NB4 (cell line): ENCODE results near the gene F2RL1.
A peak's percentile ranks its signal among the peaks of the same experiment; 100 is the strongest.

Source experiments
- DNase-seq: peaks from one replicate; pipeline ENCODE4 v3.0.0; 2010; ENCODE audit warnings: low read depth
- H3K4me3 ChIP-seq: one replicate; pipeline ENCODE4 v1.5.1; 2011; ENCODE audit warnings: mild to moderate bottlenecking, low read depth, low read length, moderate library complexity
- MYC ChIP-seq: IDR thresholded peaks from 2 replicates; pipeline ENCODE4 v1.6.1; 2011; ENCODE audit warnings: low read depth, low read length
- POLR2A ChIP-seq: IDR thresholded peaks from 2 replicates; pipeline ENCODE4 v1.6.1; 2011; ENCODE audit warnings: mild to moderate bottlenecking; ENCODE audit not compliant: insufficient read length; ENCODE audit errors: extremely low read depth
- TF ChIP-seq, protein P1 (sequence below): IDR thresholded peaks from 2 replicates; pipeline ENCODE4 v1.6.1; 2011; ENCODE audit warnings: low read depth, low read length
- TF ChIP-seq, protein P2 (sequence below): IDR thresholded peaks from one replicate; pipeline ENCODE4 v1.5.1; 2012; ENCODE audit warnings: low read depth, low read length

F2RL1 gene

DNA sequence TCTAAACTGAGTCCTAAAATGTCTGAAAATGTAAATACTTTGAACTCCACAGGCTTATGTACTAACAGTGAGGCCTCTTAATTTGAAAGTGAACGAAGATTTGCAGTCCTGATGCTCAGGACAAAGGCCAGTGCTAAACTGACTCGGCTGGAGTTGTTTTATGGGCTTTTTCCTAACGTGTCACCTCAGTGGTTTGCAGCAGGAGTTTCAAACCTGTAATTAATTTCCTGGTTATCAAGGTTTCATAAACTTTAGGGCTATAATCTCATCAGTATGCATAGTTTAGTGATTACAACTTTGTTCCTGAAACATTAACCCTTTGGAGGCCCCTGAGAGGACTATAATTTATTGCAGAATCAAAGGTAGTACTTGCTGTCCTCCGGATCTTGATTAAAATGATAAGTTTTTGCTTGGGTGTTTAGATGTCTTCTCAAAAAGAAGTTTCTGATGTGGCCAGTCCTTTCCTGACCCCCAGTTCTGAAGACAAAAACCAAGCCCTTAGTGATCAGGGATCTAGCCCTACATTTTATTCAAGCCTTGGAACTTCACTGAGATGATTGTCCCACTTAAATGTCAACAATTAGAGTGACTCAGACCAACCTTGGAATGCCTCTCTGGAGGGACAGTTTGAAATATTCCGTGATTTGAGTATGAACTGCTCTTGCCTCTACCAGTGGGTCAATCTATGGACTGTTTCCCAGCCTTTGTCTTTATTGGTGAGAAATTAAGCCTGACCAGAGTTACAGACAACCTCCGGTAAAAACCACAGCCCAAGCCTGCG lies 19.8 kb downstream of the F2RL1 start:
- TF ChIP-seq MYC (no peak), POLR2A (no peak)
- TF ChIP-seq, protein P1, sequence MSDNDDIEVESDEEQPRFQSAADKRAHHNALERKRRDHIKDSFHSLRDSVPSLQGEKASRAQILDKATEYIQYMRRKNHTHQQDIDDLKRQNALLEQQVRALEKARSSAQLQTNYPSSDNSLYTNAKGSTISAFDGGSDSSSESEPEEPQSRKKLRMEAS: no peak
- H3K4me3 ChIP-seq: no peak overlapping the region
- DNase-seq: no peak

DNA sequence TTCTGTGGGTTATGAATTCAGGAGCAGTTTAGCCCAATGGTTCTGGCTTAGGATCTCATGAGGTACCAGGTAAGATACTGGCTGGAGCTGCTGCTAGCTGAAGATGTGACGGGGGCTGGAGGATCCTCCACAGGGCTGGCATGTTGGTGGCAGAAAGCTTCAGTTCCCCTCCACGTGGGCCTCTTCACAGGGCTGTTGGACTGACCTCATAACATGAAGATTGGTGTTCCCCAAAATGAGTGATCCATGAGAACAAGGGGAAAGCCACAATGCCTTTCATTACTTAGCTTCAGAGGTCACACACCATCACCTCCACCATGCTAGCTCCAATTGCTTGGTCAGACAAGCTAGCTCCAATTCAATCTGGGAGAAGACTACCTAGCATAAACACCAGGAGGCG lies 22.5 kb downstream of the F2RL1 start:
- DNase-seq: no peak
- TF ChIP-seq, protein P2, sequence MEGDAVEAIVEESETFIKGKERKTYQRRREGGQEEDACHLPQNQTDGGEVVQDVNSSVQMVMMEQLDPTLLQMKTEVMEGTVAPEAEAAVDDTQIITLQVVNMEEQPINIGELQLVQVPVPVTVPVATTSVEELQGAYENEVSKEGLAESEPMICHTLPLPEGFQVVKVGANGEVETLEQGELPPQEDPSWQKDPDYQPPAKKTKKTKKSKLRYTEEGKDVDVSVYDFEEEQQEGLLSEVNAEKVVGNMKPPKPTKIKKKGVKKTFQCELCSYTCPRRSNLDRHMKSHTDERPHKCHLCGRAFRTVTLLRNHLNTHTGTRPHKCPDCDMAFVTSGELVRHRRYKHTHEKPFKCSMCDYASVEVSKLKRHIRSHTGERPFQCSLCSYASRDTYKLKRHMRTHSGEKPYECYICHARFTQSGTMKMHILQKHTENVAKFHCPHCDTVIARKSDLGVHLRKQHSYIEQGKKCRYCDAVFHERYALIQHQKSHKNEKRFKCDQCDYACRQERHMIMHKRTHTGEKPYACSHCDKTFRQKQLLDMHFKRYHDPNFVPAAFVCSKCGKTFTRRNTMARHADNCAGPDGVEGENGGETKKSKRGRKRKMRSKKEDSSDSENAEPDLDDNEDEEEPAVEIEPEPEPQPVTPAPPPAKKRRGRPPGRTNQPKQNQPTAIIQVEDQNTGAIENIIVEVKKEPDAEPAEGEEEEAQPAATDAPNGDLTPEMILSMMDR: no peak
- TF ChIP-seq POLR2A: no peak
- TF ChIP-seq, protein P1: no peak
- TF ChIP-seq MYC: no peak
- H3K4me3 ChIP-seq: no peak overlapping the region

DNA sequence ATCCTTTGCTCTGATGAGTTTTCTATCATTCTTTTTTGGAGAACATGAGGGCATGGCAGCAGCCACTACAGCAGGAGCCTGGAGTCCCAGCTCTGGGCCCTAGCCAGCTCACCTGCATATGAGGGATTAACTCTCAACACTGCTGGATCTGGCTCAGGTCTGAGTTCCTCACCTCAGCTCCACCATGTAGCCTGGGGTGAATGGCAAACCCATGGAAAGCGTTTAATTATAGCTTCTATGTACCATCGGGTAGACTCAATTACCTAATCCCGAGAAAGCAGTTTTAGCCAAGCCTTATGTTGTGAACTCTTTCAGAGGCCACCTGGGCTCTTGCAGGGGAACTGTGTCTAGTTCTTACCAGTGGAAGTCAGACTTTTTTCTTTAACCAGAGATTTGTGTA lies 27.1 kb downstream of the F2RL1 start:
- TF ChIP-seq, protein P1: no peak
- TF ChIP-seq, protein P2: no peak
- TF ChIP-seq MYC (no peak), POLR2A (no peak)
- DNase-seq: no peak

DNA sequence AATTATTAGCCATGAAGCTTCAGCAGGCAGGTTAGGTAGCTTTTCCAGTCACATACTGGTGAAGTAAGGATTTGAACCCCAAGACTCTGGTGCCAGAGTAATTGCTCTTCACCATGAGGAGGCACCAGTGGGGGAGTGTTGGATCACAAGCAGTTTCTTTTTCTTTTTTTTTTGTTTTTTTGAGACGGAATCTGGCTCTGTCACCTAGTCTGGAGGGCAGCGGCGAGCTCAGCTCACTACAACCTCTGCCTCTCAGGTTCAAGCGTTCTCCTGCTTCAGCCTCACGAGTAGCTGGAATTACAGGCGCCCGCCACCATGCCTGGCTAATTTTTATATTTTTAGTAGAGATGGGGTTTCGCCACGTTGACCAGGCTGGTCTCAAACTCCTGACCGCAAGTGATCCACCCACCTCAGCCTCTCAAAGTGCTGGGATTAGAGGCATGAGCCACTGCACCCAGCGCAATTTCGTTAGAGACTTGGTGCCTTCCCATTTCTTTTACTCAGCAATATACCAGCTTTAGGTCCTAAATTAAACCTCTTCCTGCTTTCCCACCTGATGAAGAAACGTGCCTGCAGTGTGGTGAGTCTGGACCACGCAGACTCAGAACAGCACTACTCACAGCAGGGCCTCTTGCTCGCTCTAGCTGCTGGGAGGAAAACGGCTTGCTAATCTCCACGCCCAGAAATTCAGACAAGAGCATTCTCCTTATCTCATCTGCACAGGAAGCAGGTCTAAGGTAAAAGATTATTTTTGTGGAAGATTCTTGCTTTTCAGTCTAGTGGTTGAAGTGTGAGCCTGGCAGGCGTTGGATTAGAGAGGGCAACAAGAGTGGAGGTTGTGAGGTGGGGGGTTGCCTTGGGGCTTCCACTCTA lies 30.8 kb downstream of the F2RL1 start, which contains the start of gene S100Z:
TSS of gene S100Z (plus strand) at position 596 of the 873 bp plus-strand sequence. CDS start 25,346 bp downstream, outside the sequence.
- no peak within 1 kb of the TSS for H3K4me3 ChIP-seq
- TF ChIP-seq, protein P1: peak; percentile 35; the same call in 1 of the 2 replicates
- TF ChIP-seq, protein P2: no peak
- peak; percentile 17 for DNase-seq

More for the DNA sequence above, 27.1 kb downstream of the F2RL1 start:
- no peak overlapping the region for H3K4me3 ChIP-seq

DNA sequence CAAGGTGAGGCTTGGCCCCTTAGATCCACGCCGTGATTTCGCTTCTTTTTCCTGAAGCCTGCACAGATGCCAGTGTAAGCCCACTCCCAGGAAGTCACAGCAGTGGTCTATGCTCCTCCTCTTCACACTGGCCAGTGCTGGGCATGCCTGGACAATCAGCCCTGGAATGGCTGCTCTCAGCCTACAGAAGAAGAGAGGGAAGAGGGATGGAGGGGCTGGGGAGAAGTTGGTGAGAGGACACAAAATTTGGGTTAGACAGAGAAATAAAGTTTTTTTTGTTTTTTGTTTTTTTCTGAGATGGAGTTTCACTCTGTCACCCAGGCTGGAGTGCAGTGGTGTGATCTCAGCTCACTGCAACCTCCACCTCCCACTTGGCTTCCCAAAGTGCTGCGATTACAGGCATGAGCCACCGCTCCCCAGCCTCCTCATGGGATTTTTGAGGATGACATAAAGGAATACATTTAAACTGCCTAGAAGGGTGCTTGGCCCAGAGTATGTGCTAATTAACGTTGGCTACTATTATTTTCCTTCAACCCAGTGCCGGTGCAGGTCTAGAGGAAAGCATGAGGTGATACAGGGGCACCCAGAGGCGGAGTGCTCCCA lies 31.8 kb downstream of the F2RL1 start:
- no peak for DNase-seq
- TF ChIP-seq, protein P1: no peak
- TF ChIP-seq POLR2A (no peak), MYC (no peak)
- TF ChIP-seq, protein P2: no peak
- no peak overlapping the region for H3K4me3 ChIP-seq
